GM12892 (cell line): ENCODE measurements around the gene RASA4B.

ENCODE experiments used
- POLR2A ChIP-seq: IDR thresholded peaks from 2 replicates; pipeline ENCODE4 v1.6.1; 2011; ENCODE audit warnings: low read depth, low read length, control low read depth
- POLR2AphosphoS5 ChIP-seq: IDR thresholded peaks from 2 replicates; pipeline ENCODE4 v1.6.1; 2011; ENCODE audit warnings: low read depth, low read length, control low read depth
- TAF1 ChIP-seq: IDR thresholded peaks from 2 replicates; pipeline ENCODE4 v1.6.1; 2011; ENCODE audit warnings: low read depth, mild to moderate bottlenecking, control low read depth, low read length, borderline replicate concordance

DNA sequence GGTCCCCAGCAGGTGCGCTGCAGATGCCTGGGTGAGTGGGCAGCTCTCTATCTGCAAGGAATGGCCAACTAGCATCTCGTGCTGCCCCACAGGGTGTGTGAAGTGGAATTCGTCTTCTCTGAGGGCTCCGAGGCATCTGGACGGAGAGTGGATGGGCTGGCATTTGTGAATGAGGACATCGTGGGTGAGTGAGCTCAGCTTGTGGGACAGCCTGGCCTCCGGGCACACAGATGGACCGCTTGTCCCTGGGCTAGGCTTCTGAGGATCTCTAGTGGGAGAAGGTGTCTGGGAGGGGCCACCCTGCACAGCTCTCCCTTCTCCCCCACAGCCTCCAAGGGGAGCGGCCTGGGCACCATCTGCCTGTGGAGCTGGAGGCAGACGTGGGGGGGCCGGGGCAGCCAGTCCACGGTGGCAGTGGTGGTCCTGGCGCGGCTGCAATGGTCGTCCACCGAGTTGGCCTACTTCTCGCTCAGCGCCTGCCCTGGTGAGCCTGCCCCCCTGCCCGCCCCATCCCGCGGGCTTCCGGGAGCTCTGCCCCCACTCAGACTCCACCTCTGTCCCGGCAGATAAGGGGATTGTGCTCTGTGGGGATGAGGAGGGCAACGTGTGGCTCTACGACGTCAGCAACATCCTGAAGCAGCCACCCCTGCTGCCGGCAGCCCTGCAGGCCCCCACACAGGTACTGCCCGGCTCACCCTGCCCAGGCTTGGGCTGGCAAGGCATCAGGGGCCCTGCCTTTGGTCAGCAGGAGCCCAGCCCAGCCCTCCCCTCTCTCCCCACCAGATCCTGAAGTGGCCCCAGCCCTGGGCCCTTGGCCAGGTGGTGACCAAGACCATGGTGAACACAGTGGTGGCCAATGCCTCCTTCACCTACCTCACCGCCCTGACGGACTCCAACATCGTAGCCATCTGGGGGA is 45.2 kb downstream of the RASA4B start:
- TF ChIP-seq TAF1 (no peak), POLR2A (no peak), POLR2AphosphoS5 (no peak; the same call in 1 of the 2 replicates)
